Sigmoid colon (tissue), 4 donors: Measurements from ENCODE around the gene LPCAT3.

Experiments used
- EP300 ChIP-seq, 4 donors: sonication (generic); formaldehyde crosslinking; IDR thresholded peaks; one replicate each; pipeline ENCODE4 v1.6.1; 2017; ENCODE audit warnings: antibody characterized with exemption in 4 of 4
- POLR2A ChIP-seq, 2 donors: fragments of 450-650 bp; IDR thresholded peaks; one replicate each; pipeline ENCODE4 v1.6.1; 2016; ENCODE audit warnings: antibody characterized with exemption in 2 of 2, mild to moderate bottlenecking in 2 of 2, moderate library complexity in 2 of 2

DNA sequence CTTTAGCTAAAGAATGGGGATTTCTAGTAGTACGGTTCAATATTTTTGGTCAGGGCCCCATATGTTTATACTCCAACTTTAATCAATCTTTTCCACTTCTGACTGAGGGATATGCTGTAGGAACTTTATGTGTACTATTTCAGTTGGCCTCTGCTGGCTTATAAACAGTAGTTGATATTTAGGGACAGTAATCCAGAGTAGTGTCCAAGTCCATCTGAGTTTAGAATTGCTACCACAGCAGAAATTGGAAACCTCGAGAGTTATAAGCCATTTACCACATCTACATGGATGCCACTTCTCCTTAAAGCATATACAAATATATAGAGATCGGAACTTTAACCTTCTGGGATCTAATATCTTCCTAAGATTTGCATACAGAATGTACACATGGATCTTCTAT is 11.6 kb downstream of the LPCAT3 start:
- TF ChIP-seq POLR2A (IDR thresholded peaks at IDR 0.05) (no peak), EP300 (IDR thresholded peaks at IDR 0.05) (no peak)
